GOT3 (cell line): ENCODE results near the gene TANK.

Experiments used
- DNase-seq: peaks from one replicate; lab custom pipeline; 2025; ENCODE audit warnings: mixed read lengths; lab: John Stamatoyannopoulos, UW

The TANK gene

DNA sequence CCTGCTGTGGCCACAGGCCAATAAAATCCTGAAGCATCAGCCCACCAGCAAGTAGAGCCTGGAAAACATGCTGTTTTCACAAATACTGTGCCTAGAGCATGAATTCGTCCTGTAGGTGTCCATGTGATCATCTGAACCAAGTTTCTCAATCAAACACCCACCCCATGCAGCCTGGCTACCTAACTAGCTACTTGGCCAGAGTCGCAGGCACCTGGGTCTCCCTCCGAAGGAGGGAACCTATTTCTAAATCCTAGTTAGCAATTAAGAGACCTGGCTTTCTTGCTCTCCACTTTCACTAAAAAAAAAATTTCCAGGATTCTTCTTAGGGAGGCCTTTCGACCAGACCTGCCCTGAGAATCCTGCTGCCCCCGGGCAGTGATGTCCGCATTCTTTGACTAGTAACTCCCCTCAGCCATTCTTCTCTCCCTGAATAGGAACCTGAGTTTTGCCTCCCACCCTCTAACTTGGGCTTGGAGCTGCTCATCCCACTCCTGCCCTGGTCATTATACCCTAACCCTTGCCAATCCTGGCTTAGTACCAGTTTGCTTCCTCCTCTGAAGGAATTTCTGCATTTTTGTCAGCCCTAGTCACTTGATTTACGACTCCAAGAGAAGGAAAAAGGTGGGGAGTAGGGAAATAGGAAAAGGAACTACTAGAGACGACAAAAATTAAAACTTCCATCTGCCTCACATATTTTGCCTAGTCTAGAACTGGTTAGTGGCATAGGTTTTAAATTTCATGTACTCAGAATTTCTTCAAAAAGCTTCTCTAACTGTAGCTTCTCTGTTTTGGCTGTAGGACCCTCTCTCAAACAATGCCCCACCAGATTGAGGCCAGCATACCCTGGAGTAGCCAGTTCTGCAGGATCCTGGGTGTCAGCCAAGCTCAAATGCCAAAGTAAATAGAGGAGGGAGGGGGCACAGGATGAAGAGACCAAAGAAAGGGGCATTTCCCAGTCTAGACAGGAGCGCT is 25.4 kb upstream of the TANK start:
- DNase-seq: no peak

DNA sequence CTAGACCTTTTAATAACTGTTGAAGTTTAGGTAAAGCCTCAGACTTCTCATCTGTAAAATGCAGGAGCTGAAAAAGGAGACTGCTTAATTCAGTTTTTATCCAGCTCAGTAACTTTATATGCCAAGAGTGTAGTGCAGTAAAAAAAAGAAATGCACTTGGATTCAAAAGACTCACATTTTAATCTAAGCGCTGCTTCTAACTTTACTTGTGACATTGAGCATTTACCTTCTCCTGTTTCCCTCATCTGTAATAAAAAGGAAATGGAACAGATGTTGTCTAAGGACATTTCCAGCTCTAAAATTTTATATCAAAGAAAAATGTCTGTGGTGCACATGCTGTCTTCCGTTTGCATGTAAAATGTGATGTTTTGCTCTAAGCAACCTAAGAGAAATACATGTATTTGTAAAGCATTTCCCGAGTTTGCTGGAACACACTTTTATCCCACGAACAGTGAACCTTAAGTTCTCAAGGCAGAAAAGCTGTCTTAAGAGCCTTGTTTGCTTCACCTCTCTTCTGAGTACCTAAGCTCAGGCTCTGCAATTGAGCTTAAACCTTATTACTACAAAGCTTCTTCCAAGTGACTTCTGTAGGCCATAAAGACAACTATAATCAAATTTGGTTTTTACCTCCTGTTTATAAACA is 24.2 kb upstream of the TANK start:
- DNase-seq: no peak

DNA sequence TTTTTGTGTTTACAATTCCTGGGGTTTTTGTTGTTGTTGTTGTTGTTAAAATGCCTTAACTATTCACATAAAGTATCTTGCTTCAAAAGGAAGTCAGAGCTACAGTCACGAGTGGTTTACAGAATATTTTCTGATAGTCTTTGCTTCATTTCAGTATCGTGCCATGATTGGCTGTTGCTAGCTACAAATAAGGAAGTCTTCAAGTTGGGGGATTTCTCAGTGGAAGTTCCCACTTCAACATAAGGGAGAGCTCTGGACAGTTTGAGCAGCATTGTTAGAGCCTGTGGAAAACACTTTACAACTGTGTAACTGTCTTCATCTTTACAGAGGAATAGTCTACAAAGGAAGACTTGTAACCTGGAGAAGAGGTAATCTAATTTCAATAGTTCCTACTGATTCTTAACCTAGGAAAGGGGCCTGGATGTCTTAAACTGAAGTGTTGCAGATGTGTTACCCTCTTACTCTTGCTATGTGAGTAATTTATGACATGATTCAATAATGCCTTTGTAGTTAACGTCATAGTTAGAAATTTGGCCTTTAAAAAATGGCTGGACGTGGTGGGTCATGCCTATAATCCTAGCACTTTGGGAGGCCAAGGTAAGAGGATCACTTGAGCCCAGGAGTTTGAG is 23.4 kb upstream of the TANK start:
- no peak for DNase-seq

DNA sequence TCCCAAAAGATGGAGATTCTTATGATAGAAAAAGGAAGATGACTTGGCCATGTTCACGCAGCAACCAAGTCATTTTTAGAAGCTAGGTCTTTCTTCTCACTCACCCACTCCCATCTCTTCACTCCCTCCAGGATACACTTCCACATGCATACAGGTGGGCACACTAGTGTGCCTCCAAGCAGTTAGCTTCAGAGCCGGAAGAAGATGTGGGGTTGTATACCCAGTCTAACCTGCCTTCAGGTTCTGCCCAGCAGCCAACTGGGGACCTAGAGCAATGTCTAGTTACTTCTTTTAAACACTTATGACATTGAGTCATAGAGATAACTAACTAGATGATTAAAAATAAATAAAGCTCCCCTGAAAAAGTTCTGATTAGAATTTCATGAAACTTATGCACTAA is 21.8 kb upstream of the TANK start:
- no peak for DNase-seq

- no peak for DNase-seq
Measured at GRCh38 chr2:161139098-161139987, 20.9 kb upstream of the TANK start.

- no peak for DNase-seq
Measured at GRCh38 chr2:161141033-161141432, 19.2 kb upstream of the TANK start.

DNA sequence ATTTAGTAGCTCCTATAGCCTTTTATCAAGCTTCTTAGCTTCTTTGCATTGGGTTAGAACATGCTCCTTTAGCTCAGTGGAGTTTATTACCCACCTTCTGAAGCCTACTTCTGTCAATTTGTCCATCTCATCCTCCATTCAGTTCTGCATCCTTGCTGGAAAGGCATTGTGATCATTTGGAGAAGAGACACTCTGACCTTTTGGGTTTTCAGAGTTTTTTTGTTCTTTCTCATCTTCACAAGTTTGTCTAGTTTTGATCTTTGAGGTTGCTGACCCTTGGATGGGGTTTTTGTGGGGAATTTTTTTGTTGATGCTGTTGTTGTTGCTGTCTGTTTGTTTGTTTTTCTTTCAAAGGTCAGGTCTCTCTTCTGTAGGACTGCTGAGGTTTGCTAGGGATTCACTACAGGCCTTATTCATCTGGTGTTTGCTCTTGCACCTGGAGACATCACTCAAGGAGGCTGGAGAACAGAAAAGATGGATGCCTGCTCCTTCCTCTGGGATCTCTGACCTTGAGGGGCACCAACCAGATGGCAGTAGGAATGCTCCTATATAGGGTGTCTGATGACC is 13.9 kb upstream of the TANK start:
- DNase-seq: no peak

DNA sequence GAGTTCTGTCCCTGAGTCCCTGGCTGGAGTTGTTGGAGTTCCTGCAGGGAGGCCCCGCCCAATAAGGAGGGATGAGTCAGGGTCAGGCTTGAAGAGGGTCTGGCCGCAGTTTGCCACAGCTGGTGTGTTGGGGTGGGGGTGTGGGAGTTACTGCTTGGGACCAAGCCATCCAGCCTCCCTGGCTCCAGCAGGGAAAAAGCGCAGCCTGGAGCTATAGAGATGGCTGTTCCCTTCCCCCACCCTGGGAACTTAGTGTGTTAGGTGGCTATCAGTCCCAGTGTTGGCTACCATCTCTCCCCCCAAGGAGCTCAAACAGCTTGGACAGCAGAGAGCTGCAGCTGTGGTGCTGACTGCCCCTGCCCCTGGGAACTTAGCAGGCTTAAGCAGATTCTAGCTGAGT is 13.2 kb upstream of the TANK start:
- no peak for DNase-seq

- DNase-seq: no peak
Measured at GRCh38 chr2:161147856-161148255, 12.4 kb upstream of the TANK start.

DNA sequence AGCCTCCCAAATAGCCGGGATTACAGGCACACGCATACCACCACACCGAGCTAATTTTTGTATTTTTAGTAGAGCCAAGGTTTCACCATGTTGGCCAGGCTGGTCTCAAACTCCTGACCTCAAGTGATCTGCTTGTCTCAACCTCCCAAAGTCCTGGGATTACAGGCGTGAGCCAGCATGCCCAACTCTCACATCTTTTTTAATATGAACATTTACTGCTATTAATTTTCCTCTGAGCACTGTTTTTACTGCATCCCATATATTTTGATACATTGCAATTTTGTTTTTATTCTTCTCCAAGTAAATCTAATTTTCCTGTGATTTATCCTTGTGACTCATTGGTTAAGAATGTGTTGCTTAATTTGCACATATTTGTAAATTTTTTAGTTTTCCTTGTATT is 9.5 kb upstream of the TANK start:
- DNase-seq: no peak

- no peak for DNase-seq
Measured at GRCh38 chr2:161152302-161152701, 7.9 kb upstream of the TANK start.

DNA sequence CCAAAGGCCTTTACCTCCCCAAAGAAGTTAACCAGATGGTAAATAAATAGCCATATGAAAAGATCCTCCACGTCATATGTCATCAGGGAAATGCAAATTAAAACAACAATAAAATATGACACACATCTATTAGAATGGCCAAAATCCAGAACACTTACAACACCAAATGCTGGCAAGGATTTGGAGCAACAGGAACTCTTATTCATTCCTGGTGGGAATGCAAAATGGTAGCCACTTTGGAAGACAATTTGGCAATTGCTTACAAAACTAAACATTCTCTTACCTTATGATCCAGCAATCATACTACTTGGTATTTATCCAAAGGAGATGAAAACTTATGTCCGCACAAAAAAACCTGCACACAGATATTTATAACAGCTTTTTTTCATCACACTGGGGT is 1.3 kb upstream of the TANK start:
- DNase-seq: no peak

GRCh38 chr2:161159456-161160225 is 587 bp upstream of the TANK start:
- DNase-seq: no peak

GRCh38 chr2:161161074-161161706 is 962 bp downstream of the TANK start:
- DNase-seq: no peak

DNA sequence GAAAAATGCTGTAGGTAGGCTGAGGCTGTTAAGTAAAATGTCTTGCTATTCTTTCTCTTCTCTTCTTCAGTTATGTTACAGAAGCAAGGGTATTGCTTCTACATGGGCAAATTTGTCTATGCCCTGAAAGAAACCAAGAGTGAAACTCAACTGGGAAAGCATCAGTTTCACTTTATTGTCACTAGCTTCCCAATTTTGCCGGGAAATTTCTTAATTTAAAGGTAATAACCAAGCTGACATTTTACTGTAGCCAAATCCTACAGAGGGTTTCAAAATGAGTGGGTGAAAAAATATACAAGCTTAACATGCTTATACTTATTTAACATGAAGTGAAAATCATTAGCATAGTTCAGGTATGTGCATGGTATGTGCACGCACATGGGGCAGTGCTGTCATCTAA is 3.2 kb downstream of the TANK start:
- DNase-seq: no peak

- DNase-seq: no peak
Measured at GRCh38 chr2:161164161-161164560, 3.9 kb downstream of the TANK start.

GRCh38 chr2:161165266-161165665 is 5.0 kb downstream of the TANK start:
- DNase-seq: no peak

DNA sequence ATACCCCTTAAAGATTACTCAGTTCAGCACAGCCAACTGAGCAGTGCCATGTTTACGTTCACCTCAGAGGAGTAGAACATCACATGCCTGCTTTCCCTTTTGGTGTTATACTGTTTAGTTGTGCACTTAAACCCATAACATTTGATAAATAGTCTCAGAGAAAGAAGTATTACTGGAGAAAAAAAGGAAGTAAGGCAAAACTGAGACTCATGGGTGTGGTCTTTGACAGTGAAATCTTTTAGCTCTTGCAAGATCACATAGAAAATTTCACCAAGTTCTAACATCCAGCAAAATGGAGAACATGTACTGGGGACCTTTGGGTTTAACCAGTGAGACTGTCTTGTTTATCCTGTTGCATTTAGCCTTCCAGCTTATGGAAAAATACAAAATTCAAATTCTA is 5.6 kb downstream of the TANK start:
- no peak for DNase-seq

DNA sequence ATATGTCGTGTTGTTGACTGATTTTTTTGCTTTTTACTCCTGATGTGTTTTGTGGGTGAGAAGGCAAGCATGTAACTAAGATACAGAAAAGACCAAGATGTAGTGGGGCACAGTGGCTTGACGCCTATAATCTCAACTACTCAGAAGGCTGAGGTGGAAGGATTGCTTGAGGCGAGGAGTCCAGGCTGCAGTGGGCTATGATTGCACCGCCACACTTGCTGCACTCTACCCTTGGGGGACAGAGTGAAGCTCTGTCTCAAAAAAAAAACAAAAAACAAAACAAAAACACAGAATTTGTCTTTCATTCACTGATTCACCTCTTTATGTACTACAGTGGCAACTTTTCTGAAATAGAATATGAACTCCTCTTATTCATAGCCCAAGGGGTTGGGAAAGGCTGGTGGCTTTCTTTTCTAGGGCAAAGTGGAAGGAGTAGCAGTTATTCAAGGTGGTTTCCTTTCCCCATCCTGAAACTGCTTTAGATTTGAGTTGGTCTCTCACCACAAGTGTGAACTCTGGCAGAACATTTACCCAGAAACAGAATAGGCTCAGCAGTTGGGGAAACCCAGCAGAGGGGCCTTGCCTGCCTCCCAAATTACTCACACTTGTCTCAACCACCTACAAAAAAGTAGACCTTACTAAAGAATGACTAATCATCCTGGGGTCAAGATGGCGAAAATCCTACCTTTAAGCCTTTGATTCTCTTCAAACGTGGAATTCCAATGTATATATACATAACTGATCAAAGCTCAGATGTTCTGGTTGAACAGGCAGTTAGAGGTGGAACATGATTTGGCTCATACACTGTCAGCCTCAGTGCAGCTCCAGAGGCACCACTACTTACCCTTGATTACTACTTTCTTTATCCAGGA is 6.5 kb downstream of the TANK start:
- no peak for DNase-seq
